Thoracic aorta (tissue), 2 donors: ENCODE measurements around the gene SLC1A1. TPM values are rescaled to one million over a fixed set of nuclear protein-coding genes. Genes with fewer than 3 reads are reported as not detected.

Source experiments
- ATAC-seq: fragments of 150-250 bp; one replicate; pipeline ENCODE4 v1.8.0; 2017; ENCODE audit warnings: low read depth; ENCODE audit not compliant: insufficient number of reproducible peaks, low FRiP score
- DNase-seq: peaks from one replicate; pipeline ENCODE4 v3.0.0-alpha.2; 2020; ENCODE audit warnings: low spot score
- H3K27ac ChIP-seq, 2 donors: fragments of 200-600 bp; sonication (generic); 1 replicate in 1 of 2; 2 replicates in 1 of 2; pipeline ENCODE4 v1.5.1; 2016; ENCODE audit warnings: mild to moderate bottlenecking in 2 of 2, moderate library complexity in 2 of 2
- H3K27me3 ChIP-seq: fragments of 200-600 bp; sonication (generic); replicated peaks from 2 replicates; pipeline ENCODE4 v1.6.0; 2016; ENCODE audit warnings: mild to moderate bottlenecking; ENCODE audit not compliant: insufficient read depth
- H3K36me3 ChIP-seq: fragments of 200-600 bp; sonication (generic); one replicate; pipeline ENCODE4 v1.5.1; 2016
- H3K4me1 ChIP-seq, 2 donors: fragments of 200-600 bp; sonication (generic); 1 replicate in 1 of 2; 2 replicates in 1 of 2; pipeline versions ENCODE4 v1.5.1 to v1.6.0; 2016; ENCODE audit warnings: low read depth in 2 of 2, mild to moderate bottlenecking in 1 of 2; ENCODE audit not compliant: control insufficient read depth in 1 of 2
- H3K4me3 ChIP-seq: fragments of 200-600 bp; sonication (generic); 2 replicates; pipeline ENCODE4 v1.5.1; 2016; ENCODE audit warnings: mild to moderate bottlenecking
- H3K9me3 ChIP-seq: fragments of 200-600 bp; sonication (generic); 2 replicates; pipeline ENCODE4 v1.5.1; 2016
- total RNA-seq, 2 donors: library from RNA; depleted of rRNA; stranded (reverse); fragments of >200 nt; gene quantifications; one replicate each; pipeline versions ENCODE4 v1.1.0 to v1.2.3, GENCODE V29; 2016
- TF ChIP-seq, protein P1 (sequence below): fragments of 200-600 bp; sonication (generic); IDR thresholded peaks from one replicate; pipeline ENCODE4 v1.5.1; 2019; ENCODE audit warnings: antibody characterized with exemption

SLC1A1 gene
- total RNA-seq, 2 donors from 2014 or later = 3.7 to 7.3 TPM

DNA sequence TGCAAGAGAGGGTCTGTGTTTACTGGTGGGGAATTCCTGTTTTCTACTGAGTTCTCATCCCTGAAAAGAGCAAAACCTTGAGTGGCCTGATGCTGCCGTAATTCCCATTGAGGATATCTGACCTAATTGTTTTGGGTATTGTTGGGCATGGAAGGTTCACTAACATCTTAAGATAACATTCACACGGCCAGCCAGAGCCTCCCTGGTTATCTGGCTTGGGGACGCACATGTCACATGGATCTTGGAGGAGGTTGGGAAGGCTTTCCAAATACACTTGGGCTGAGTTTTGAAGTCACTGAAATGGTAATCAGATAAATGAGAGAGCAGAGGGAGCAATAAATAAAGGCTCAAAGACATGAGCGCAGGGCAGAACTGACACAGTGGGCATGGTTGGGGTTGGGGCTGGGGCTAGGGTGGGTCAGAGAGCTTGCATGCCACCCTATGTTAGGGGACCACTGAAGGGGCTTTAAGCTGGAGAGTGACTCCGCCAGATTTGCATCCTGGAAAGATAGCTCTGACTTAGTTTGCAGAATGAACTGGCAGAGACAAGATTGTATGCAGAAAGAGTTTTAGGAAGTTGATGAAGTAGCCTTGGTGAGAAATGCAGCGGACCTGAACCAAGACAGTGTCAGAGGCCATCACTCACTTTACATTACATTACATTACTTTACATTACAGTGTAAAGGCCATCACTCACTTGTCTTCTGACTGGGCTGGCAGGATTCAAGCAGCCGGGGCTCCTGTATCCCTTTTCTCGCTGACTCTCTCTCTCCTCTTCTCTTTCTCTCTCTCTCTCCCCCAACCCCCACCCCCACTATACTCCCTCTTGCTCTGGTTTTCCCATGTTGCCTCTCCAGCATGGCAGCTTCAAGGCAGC lies 24.2 kb downstream of the SLC1A1 start:
- TF ChIP-seq, protein P1, sequence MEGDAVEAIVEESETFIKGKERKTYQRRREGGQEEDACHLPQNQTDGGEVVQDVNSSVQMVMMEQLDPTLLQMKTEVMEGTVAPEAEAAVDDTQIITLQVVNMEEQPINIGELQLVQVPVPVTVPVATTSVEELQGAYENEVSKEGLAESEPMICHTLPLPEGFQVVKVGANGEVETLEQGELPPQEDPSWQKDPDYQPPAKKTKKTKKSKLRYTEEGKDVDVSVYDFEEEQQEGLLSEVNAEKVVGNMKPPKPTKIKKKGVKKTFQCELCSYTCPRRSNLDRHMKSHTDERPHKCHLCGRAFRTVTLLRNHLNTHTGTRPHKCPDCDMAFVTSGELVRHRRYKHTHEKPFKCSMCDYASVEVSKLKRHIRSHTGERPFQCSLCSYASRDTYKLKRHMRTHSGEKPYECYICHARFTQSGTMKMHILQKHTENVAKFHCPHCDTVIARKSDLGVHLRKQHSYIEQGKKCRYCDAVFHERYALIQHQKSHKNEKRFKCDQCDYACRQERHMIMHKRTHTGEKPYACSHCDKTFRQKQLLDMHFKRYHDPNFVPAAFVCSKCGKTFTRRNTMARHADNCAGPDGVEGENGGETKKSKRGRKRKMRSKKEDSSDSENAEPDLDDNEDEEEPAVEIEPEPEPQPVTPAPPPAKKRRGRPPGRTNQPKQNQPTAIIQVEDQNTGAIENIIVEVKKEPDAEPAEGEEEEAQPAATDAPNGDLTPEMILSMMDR = no peak
- ATAC-seq (no peak), DNase-seq (no peak)
- Histone ChIP-seq H3K9me3 (no peaks in the 10 kb centered on the region), H3K4me3 (no peak overlapping the region), H3K36me3 (no peaks in the 10 kb centered on the region), H3K27me3 (no peaks in the 10 kb centered on the region), H3K27ac (no peak overlapping the region), H3K4me1 (no peaks in the 10 kb centered on the region)

DNA sequence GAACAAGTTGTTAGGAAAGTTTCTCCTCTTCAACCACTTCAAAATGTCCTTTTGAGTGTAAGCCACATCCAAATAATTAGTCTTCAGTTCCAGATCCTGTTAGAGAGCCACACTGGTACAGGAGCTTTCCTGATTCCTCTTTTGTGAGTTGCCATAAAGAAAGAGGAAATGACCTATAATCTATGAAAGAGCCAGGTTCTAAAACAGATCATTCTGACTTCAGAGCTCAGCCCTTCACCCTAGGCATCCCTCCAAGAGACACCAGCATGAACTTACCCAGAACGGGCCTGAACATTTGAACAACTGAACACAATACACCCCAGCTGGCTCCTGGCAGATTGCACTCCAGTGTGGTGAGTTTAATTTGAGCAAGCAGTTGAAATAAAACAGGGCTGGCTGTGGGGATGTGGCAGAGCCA lies 25.7 kb downstream of the SLC1A1 start:
- TF ChIP-seq, protein P1 = no peak
- no peaks in the 10 kb centered on the region for H3K27me3 ChIP-seq
- no peaks in the 10 kb centered on the region for H3K36me3 ChIP-seq
- H3K4me1 ChIP-seq = no peaks in the 10 kb centered on the region
- no peak for DNase-seq
- ATAC-seq = no peak
- H3K27ac ChIP-seq = no peak overlapping the region
- no peaks in the 10 kb centered on the region for H3K9me3 ChIP-seq
- H3K4me3 ChIP-seq = no peak overlapping the region

DNA sequence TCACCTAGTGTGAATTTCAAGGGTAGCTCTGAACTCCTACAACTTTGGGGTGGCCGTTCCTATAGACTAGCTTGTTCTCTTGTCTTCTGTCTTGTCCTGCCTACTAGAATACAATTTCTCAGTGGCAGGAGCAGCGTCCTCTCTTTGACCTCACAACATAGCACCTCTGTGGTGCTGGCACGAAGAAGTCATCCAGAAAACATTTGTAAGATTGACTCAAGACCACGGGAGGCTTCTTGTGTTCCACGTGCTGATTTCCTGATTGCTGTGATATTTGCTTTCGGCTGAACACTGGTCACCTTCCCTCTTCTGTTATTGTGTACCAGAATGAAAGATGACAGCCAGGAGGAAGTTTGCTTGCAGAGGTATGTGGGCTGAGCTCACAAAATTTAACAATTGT lies 27.0 kb downstream of the SLC1A1 start:
- no peak overlapping the region for H3K4me3 ChIP-seq
- no peak overlapping the region for H3K27ac ChIP-seq
- H3K36me3 ChIP-seq = no peaks in the 10 kb centered on the region
- no peaks in the 10 kb centered on the region for H3K27me3 ChIP-seq
- DNase-seq = no peak
- no peak for ATAC-seq
- H3K4me1 ChIP-seq = no peaks in the 10 kb centered on the region
- TF ChIP-seq, protein P1 = no peak
- no peaks in the 10 kb centered on the region for H3K9me3 ChIP-seq

DNA sequence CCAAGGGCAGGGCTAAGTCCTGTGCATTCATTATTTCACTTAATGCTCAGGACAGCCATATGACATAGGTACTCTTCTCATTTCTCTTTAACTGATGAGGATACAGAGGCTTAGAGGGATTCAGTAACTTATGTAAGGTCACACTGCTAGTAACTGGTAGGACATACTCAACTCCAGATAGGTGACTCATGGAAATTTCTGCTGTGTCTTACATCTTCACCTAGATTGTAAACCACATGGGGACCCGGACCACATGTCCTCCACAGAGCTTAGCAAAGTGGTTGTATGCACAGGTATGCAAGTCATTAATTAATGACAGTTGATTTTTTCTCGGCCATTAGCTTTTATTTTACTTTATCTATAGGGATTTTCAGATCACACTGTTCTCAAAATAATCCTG lies 29.3 kb downstream of the SLC1A1 start:
- H3K4me1 ChIP-seq = no peaks in the 10 kb centered on the region
- no peak for DNase-seq
- no peaks in the 10 kb centered on the region for H3K9me3 ChIP-seq
- TF ChIP-seq, protein P1 = no peak
- H3K27me3 ChIP-seq = no peaks in the 10 kb centered on the region
- no peak for ATAC-seq
- H3K27ac ChIP-seq = no peak overlapping the region
- H3K36me3 ChIP-seq = no peaks in the 10 kb centered on the region
- no peak overlapping the region for H3K4me3 ChIP-seq

DNA sequence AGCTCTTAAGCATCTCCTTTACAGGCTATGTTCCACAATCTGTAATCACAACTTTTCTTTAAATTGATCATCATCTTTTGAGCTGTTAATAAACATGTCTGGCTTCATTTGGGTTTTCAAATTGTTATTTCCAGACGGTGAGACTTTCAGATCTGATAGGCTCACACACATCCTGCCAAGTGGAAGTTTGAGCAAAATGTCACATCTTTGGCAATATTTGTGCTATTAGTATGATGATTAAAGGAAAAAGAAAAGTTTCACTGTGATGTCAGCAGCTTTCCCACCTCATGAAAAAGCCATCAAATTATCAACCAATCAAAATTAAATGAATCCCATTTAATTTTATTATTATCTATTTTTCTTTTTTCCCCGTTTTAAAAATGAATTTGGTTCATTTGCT lies 29.8 kb downstream of the SLC1A1 start:
- Histone ChIP-seq H3K36me3 (no peaks in the 10 kb centered on the region), H3K27ac (no peak overlapping the region), H3K27me3 (no peaks in the 10 kb centered on the region), H3K4me3 (no peak overlapping the region), H3K9me3 (no peaks in the 10 kb centered on the region), H3K4me1 (no peaks in the 10 kb centered on the region)
- ATAC-seq (no peak), DNase-seq (no peak)
- TF ChIP-seq, protein P1 = no peak
